Brain microvascular endothelial cell (primary cell): Measurements from ENCODE around the gene PLEKHA8.

Source experiments
- DNase-seq: peaks from one replicate; pipeline ENCODE4 v3.0.0-alpha.2; 2020
- H3K27ac ChIP-seq: fragments of 250-450 bp; sonication (Bioruptor Pico); 2 replicates; pipeline ENCODE4 v1.5.1; 2020; ENCODE audit warnings: mild to moderate bottlenecking, moderate library complexity
- H3K27me3 ChIP-seq: fragments of 250-450 bp; sonication (Bioruptor Pico); replicated peaks from 2 replicates; pipeline ENCODE4 v1.5.1; 2020; ENCODE audit warnings: mild to moderate bottlenecking
- H3K36me3 ChIP-seq: fragments of 250-450 bp; sonication (Bioruptor Pico); replicated peaks from 2 replicates; pipeline ENCODE4 v1.5.1; 2020; ENCODE audit warnings: mild to moderate bottlenecking
- H3K4me3 ChIP-seq: 2 replicates; pipeline ENCODE4 v1.5.1; 2011; ENCODE audit warnings: low read depth, mild to moderate bottlenecking, control low read depth, low read length, moderate library complexity
- CTCF ChIP-seq: IDR thresholded peaks from 2 replicates; pipeline ENCODE4 v1.5.1; 2011; ENCODE audit warnings: low read depth, mild to moderate bottlenecking, moderate library complexity, low read length, control low read depth, inconsistent platforms; ENCODE audit errors: missing control alignments
- in situ Hi-C: cut with HindIII; loops from 2 replicates; pipeline ENCODE4 v1.10.0; 2017; ENCODE audit warnings: low sequenced_read_pairs, low pct_ligation_motif_present

The PLEKHA8 gene

GRCh38 chr7:30117896-30118295 lies 89.7 kb downstream of the PLEKHA8 start:
- Histone ChIP-seq H3K36me3 (no peaks in the 10 kb centered on the region), H3K27me3 (no peaks in the 10 kb centered on the region), H3K27ac (no peak overlapping the region), H3K4me3 (no peak overlapping the region)
- DNase-seq, result no peak
- TF ChIP-seq CTCF, result no peak
- in situ Hi-C loops, result no loop called here

GRCh38 chr7:30119890-30120577 lies 91.8 kb downstream of the PLEKHA8 start:
- Histone ChIP-seq H3K4me3 (no peak overlapping the region), H3K27me3 (no peaks in the 10 kb centered on the region), H3K27ac (no peak overlapping the region), H3K36me3 (no peaks in the 10 kb centered on the region)
- in situ Hi-C loops, result no loop called here
- no peak for TF ChIP-seq CTCF
- DNase-seq, result no peak

GRCh38 chr7:30133736-30134610 lies 105.8 kb downstream of the PLEKHA8 start:
- Histone ChIP-seq H3K4me3 (peak overlapping the region; percentile 64), H3K27ac (no peak overlapping the region), H3K27me3 (no peaks in the 10 kb centered on the region), H3K36me3 (no peaks in the 10 kb centered on the region)
- no peak for DNase-seq
- in situ Hi-C loops, result no loop called here
- TF ChIP-seq CTCF, result no peak

GRCh38 chr7:30134611-30135300 lies 106.5 kb downstream of the PLEKHA8 start, which contains the start of gene MTURN:
TSS of gene MTURN (plus strand) at chr7:30134986. CDS start at chr7:30135137, 151 bp downstream.
- Histone ChIP-seq H3K27me3 (no peaks in the 10 kb centered on the region), H3K4me3 (peak within 1 kb of the TSS; percentile 76), H3K27ac (peak within 1 kb of the TSS; percentile 59), H3K36me3 (no peaks in the 10 kb centered on the region)
- TF ChIP-seq CTCF, result no peak
- in situ Hi-C loops, result no loop called here
- peak; percentile 69 for DNase-seq

GRCh38 chr7:30135301-30136116 lies 107.3 kb downstream of the PLEKHA8 start:
- peak; percentile 57 for DNase-seq
- Histone ChIP-seq H3K4me3 (peak overlapping the region; percentile 76), H3K36me3 (no peaks in the 10 kb centered on the region), H3K27ac (peak overlapping the region; percentile 59), H3K27me3 (no peaks in the 10 kb centered on the region)
- in situ Hi-C loops, result no loop called here
- TF ChIP-seq CTCF, result no peak
